BLaER1 (cell line): ENCODE measurements around the gene NOXRED1.

Experiments used
- H3K27ac ChIP-seq: shearing (Covaris generic); formaldehyde crosslinking; 2 replicates; pipeline ENCODE4 v1.8.1; 2022
- H3K27me3 ChIP-seq: shearing (Covaris generic); formaldehyde crosslinking; 2 replicates; pipeline ENCODE4 v1.8.1; 2022
- H3K36me3 ChIP-seq: shearing (Covaris generic); formaldehyde crosslinking; 2 replicates; pipeline ENCODE4 v1.8.1; 2022
- H3K4me1 ChIP-seq: shearing (Covaris generic); formaldehyde crosslinking; 2 replicates; pipeline ENCODE4 v1.8.1; 2022
- H3K4me2 ChIP-seq: shearing (Covaris generic); formaldehyde crosslinking; 2 replicates; pipeline ENCODE4 v1.8.1; 2022
- H3K4me3 ChIP-seq: shearing (Covaris generic); formaldehyde crosslinking; 2 replicates; pipeline ENCODE4 v1.8.1; 2022
- H3K9ac ChIP-seq: shearing (Covaris generic); formaldehyde crosslinking; 2 replicates; pipeline ENCODE4 v1.8.1; 2022
- H3K9me3 ChIP-seq: shearing (Covaris generic); formaldehyde crosslinking; 2 replicates; pipeline ENCODE4 v1.8.1; 2022
- H4K20me1 ChIP-seq: shearing (Covaris generic); formaldehyde crosslinking; 2 replicates; pipeline ENCODE4 v1.8.1; 2022
- Cebpa-rat ChIP-seq: shearing (Covaris generic); IDR thresholded peaks from 2 replicates; pipeline ENCODE4 v1.8.1; 2022

The NOXRED1 gene

DNA sequence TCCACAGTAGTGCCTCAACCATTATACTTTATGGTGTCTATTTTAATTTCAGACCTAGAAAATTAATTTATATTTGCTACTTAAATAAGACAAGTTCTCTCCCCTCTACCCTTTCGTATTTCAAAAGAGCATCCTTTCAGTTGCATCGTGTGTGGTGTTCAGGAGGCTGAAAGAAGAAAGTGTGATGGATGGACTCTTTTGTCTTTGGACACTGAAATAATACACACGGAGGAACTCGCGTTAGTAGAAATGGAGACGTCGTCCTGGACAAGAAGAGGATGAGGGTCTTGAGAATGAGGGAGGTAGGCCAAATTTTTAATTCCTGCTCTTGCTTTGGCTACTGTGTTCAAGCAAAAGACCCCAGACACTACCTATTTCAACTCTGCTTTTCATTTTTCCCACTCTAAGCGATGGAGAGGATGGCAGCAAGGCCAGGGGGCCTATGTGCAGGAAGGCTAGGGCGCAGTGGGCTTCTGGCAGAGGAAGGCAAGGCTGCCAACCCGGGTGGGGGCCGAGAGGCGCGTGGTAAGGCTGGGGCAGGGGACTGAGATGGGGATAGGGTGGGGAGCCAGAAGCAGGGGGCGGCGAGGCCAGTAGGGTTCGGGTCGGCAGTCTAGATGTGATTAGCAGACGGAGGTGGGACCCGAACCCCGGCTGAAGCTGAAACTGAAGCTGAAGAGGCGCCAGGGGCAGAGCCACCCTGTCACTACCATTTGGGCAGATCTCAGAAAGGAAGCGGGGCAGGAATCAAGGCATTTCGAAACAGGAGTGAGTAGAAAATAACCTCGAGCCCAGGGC, 47.2 kb downstream of the NOXRED1 start:
- Histone ChIP-seq H3K27ac (peak overlapping the region; percentile 85), H3K4me1 (peaks cover 29% of the 10 kb centered on the region), H3K9me3 (no peaks in the 10 kb centered on the region), H3K4me3 (peak overlapping the region; percentile 90), H3K36me3 (no peaks in the 10 kb centered on the region), H3K9ac (peak overlapping the region; percentile 91), H3K4me2 (peak overlapping the region; percentile 93), H3K27me3 (no peaks in the 10 kb centered on the region), H4K20me1 (no peaks in the 10 kb centered on the region)
- no peak for TF ChIP-seq Cebpa-rat

DNA sequence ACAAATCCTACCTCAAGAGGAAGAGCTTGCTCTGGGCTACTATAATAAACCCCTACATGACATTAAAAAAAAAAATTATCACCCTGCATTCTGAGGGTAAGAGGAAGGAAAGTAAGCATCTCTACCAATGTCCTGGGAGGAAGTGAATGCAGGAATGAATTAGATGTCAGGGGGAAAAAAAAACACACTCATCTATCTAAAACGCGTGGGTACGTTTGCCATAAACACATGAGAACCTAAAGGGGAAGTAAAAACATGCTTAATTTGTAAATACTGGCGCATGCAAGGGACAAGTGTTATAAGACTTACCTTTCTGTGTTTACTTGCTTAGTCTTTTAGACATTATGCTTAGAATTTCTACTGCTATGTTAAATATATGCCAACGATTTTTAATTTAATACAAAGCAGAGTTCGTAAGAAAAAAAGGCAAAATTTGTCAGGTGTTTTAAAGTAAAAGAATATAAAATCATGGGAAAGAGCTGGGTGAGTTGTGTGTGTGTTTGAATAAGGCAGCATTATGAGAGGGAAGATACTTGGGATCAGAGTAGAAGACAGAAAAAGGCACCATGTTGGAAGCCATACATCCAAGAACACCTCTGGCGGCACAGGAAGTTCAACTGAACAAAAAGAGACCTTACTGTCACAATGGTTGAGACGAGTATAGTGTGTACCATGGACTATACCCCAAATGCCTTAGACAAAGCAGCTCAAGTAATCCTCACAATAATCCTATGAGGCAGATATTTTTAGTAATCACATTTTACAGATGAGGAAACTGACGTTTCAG, 48.0 kb downstream of the NOXRED1 start:
- Histone ChIP-seq H3K4me1 (peaks cover 29% of the 10 kb centered on the region), H3K4me3 (no peak overlapping the region), H3K9ac (peak overlapping the region; percentile 91; the same call in 1 of the 2 replicates)

DNA sequence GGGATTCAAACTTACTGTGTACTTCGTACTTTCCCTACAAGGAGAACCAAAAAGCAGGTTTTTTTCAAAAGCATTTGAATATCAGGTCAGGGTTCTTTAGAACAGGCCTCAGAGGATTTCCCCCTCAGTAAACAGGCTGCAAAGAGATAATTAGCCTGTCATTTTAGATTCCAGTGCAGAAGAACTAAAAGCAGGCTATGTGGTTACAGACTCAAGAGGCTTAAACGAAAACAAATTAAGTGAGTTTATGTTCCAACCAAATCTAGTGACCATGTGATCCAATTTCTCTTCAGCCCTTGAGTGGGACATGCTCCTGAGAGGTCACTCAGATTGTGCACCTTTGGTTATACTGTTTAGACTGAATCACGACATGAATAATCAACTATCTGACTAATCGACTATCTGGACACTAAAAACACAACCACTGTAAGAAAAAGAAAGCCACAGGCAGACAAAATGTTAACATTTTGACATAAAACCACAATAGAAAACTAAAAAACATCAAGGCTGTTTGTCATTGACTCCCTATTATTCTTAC, 51.0 kb downstream of the NOXRED1 start:
- peak overlapping the region; percentile 53 for H3K4me2 ChIP-seq
- H3K4me3 ChIP-seq: no peak overlapping the region
- H4K20me1 ChIP-seq: no peaks in the 10 kb centered on the region
- H3K27ac ChIP-seq: no peak overlapping the region
- no peaks in the 10 kb centered on the region for H3K36me3 ChIP-seq
- H3K4me1 ChIP-seq: peaks cover 36% of the 10 kb centered on the region
- no peaks in the 10 kb centered on the region for H3K9me3 ChIP-seq
- no peak overlapping the region for H3K9ac ChIP-seq
- no peak for TF ChIP-seq Cebpa-rat
- no peaks in the 10 kb centered on the region for H3K27me3 ChIP-seq

More for the DNA sequence above, 48.0 kb downstream of the NOXRED1 start:
- no peaks in the 10 kb centered on the region for H3K9me3 ChIP-seq
- peak overlapping the region; percentile 93 for H3K4me2 ChIP-seq
- no peaks in the 10 kb centered on the region for H3K36me3 ChIP-seq
- TF ChIP-seq Cebpa-rat: no peak
- no peaks in the 10 kb centered on the region for H3K27me3 ChIP-seq
- H4K20me1 ChIP-seq: no peaks in the 10 kb centered on the region
- H3K27ac ChIP-seq: no peak overlapping the region

DNA sequence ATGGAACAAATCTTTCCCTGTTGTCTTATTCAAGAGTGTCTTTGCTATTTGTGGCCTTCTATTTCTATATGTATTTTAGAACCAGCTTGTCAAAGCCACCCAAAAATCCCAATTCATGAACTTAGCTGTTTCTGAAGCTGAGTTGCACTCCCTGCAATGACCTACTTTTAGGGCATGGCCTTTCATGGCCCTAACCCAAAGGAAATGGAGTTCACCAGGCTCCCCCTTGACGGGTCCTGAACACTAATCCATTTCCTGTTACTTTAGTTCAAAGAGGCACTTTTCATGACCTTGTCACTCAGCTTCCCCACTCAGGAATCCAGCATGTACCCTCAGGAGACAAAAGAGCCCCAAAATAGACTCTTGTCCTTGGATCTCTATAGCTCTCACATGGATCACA, 54.0 kb downstream of the NOXRED1 start:
- Histone ChIP-seq H3K4me2 (peak overlapping the region; percentile 65), H3K27ac (no peak overlapping the region), H3K4me3 (no peak overlapping the region)

DNA sequence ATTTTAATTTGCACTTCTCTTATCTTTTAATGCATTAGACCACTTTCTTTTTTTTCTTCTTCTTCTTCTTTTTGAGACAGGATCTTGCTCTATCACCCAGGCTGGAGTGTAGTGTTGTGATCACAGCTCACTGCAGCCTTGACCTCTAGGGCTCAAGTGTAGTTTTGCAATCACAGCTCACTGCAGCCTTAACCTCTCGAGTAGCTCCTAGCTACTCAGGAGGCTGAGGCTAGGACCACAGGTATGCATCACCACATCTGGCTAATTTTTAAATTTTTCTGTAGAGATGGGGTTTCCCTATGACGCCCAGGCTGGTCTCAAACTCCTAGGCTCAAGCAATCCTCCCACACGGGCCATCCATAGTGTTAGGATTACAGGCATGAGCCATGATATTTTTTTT, 59.2 kb downstream of the NOXRED1 start:
- Histone ChIP-seq H3K27me3 (no peaks in the 10 kb centered on the region), H3K9me3 (no peaks in the 10 kb centered on the region), H3K36me3 (0 out of 2 replicates have a peak, but pooled peaks cover 3% of the 10 kb centered on the region), H3K9ac (no peak overlapping the region), H3K27ac (no peak overlapping the region), H4K20me1 (no peaks in the 10 kb centered on the region), H3K4me1 (peaks cover 3% of the 10 kb centered on the region), H3K4me2 (no peak overlapping the region), H3K4me3 (no peak overlapping the region)
- TF ChIP-seq Cebpa-rat: no peak

More for the DNA sequence above, 54.0 kb downstream of the NOXRED1 start:
- no peaks in the 10 kb centered on the region for H3K9me3 ChIP-seq
- H3K36me3 ChIP-seq: 0 out of 2 replicates have a peak, but pooled peaks cover 3% of the 10 kb centered on the region
- no peaks in the 10 kb centered on the region for H4K20me1 ChIP-seq
- TF ChIP-seq Cebpa-rat: no peak
- no peak overlapping the region for H3K9ac ChIP-seq
- H3K4me1 ChIP-seq: peaks cover 19% of the 10 kb centered on the region
- no peaks in the 10 kb centered on the region for H3K27me3 ChIP-seq

DNA sequence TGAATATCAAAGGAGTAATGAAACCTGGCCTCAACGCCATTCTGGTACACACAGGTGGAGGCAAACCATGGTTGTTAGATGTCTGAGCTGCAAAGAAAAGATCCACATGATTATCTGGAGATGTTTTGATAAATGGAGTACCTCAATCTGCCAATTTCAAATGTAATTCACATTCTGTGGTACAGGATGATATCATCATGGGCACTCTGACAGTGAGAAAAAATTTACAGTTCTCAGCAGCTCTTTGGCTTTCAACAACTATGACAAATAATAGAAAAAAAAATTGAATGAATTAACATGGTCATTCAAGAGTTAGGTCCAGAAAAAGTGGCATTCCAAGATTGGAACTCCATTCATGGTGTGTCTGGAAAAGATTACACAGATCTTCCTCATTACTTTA, 63.7 kb downstream of the NOXRED1 start:
- TF ChIP-seq Cebpa-rat: no peak
- Histone ChIP-seq H4K20me1 (no peaks in the 10 kb centered on the region), H3K4me1 (no peaks in the 10 kb centered on the region), H3K36me3 (no peaks in the 10 kb centered on the region), H3K9me3 (no peaks in the 10 kb centered on the region), H3K27ac (no peak overlapping the region), H3K4me2 (no peak overlapping the region), H3K27me3 (no peaks in the 10 kb centered on the region), H3K9ac (no peak overlapping the region), H3K4me3 (no peak overlapping the region)

DNA sequence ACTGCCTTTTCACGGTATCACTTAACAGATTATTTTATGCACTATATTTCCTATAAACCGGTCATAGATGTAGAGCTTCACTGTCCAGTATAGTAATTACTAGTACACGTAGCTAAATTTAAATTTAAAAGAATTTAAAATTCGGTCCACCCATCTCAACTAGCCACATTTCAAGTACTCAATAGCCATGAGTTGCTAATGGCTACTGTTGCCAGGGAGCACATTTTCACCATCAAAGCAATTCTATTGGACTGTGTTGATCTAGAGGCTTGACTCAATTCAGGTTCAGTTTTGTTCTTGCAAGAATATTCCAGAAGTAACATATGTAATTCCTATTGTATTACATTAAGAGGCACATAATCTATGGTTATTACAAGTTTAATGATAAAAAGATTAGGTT, 66.4 kb downstream of the NOXRED1 start:
- H3K9me3 ChIP-seq: no peaks in the 10 kb centered on the region
- TF ChIP-seq Cebpa-rat: no peak
- no peak overlapping the region for H3K4me3 ChIP-seq
- H3K27me3 ChIP-seq: no peaks in the 10 kb centered on the region
- no peaks in the 10 kb centered on the region for H3K4me1 ChIP-seq
- no peak overlapping the region for H3K27ac ChIP-seq
- no peaks in the 10 kb centered on the region for H4K20me1 ChIP-seq
- no peaks in the 10 kb centered on the region for H3K36me3 ChIP-seq
- no peak overlapping the region for H3K9ac ChIP-seq
- no peak overlapping the region for H3K4me2 ChIP-seq

DNA sequence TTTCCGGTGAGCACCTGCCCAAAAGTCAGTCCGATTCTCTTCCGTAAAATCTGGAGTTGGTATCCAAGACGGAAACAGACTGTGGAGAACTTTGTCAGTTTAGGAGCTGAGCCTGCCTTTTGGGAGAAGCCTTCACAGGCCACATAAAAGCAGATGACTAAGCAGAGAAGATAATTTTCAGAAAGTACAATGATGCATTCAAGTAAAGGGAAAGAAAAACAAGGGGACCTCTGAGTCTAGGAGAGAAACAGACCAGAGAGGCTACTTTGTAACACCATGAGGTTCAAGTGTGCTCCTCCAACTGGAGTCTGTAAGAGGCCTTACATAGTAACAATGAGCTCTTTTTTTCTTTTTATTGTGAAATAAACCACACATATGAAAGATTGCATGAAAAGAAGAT, 67.5 kb downstream of the NOXRED1 start:
- no peak overlapping the region for H3K4me3 ChIP-seq
- H3K27me3 ChIP-seq: no peaks in the 10 kb centered on the region
- no peaks in the 10 kb centered on the region for H3K9me3 ChIP-seq
- H3K4me1 ChIP-seq: no peaks in the 10 kb centered on the region
- no peak overlapping the region for H3K27ac ChIP-seq
- no peak overlapping the region for H3K4me2 ChIP-seq
- peaks cover 3% of the 10 kb centered on the region; the same call in 1 of the 2 replicates for H3K36me3 ChIP-seq
- no peak for TF ChIP-seq Cebpa-rat
- no peaks in the 10 kb centered on the region for H4K20me1 ChIP-seq
- no peak overlapping the region for H3K9ac ChIP-seq

DNA sequence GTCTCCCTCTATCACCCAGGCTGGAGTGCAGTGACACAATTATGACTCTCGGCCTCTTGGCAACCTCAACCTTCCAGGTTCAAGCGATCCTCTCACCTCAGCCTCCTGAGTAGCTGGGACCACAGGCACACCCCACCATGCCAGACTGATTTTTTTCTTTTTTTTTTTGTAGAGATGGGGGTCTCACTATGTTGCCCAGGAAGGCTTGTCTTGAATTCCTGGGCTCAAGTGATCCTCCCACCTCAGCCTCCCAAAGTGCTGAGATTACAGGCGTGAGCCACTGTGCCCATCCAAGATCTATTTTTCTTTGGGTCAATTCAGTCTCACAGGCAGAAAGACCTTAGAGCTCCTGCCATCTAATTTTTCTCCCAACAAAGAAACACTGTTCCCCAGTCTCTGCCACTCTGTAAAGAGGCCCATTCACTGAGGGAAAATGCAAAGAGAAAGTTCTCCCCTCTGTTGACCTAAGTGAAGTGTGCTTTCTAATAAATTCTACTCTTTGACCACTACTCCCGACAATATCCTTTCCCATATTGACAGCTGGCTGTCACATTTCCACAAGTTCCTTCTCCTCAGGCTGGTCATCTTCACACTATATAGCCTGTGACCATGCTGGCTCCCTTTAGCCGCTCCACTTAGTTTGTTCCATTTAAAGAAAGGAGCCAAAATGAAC, 69.7 kb downstream of the NOXRED1 start:
- Histone ChIP-seq H3K36me3 (peaks cover 18% of the 10 kb centered on the region; the same call in 1 of the 2 replicates), H3K4me2 (no peak overlapping the region), H3K4me3 (no peak overlapping the region), H3K27me3 (no peaks in the 10 kb centered on the region), H3K27ac (no peak overlapping the region), H3K9me3 (no peaks in the 10 kb centered on the region), H3K9ac (no peak overlapping the region), H3K4me1 (no peaks in the 10 kb centered on the region), H4K20me1 (no peaks in the 10 kb centered on the region)
- no peak for TF ChIP-seq Cebpa-rat
